ENCODE results near the gene POU2F1. TPM values are rescaled to one million over a fixed set of nuclear protein-coding genes. Genes with fewer than 3 reads are reported as not detected.

Gene POU2F1
- total and polyA plus RNA-seq, 8 donors, result 1.2 to 36.2 (median 7.7) TPM

- peak overlapping the region; percentile 76 to 89 (median 86) for H3K27ac ChIP-seq
- no peaks in the 10 kb centered on the region for H3K36me3 ChIP-seq
- H3K9me3 ChIP-seq, result no peaks in the 10 kb centered on the region
- no peak for TF ChIP-seq CTCF (IDR thresholded peaks at IDR 0.05)
- TF ChIP-seq POLR2AphosphoS5 (IDR thresholded peaks at IDR 0.05), result peak in 1 of 3 donors; percentile 47
- peak overlapping the region; percentile 60 to 77 (median 72) for H3K4me3 ChIP-seq
- WGBS, 5 donors, result 0 to 2% (median 0%) methylated on average over 22 to 85 of the region's 85 CpGs
- H3K27me3 ChIP-seq, result no peaks in the 10 kb centered on the region
- intact Hi-C loops (cut with DNase I; ENCODE audit: low total_unique reads), result no loop called here
- peak; percentile 69 to 87 for DNase-seq
- H3K4me1 ChIP-seq, result peaks cover 4 to 20% (median 16%) of the 10 kb centered on the region in 4 donors
Measured at GRCh38 chr1:167454894-167455785, 234.5 kb downstream of the POU2F1 start.

- Histone ChIP-seq H3K4me1 (peaks cover 4 to 20% (median 16%) of the 10 kb centered on the region in 4 donors), H3K9me3 (no peaks in the 10 kb centered on the region), H3K27me3 (no peaks in the 10 kb centered on the region), H3K36me3 (no peaks in the 10 kb centered on the region), H3K27ac (peak overlapping the region; percentile 76 to 89 (median 86)), H3K4me3 (peak overlapping the region; percentile 60 to 77 (median 72))
- intact Hi-C loops (cut with DNase I; ENCODE audit: low total_unique reads), result no loop called here
- WGBS, 5 donors, result 1 to 3% (median 1%) methylated on average over 7 to 23 of the region's 23 CpGs
- DNase-seq, result peak; percentile 37 to 74
- TF ChIP-seq CTCF (IDR thresholded peaks at IDR 0.05) (no peak), POLR2A (IDR thresholded peaks at IDR 0.05) (no peak), EP300 (IDR thresholded peaks at IDR 0.05) (no peak), POLR2AphosphoS5 (IDR thresholded peaks at IDR 0.05) (no peak)
Measured at GRCh38 chr1:167455786-167456446, 235.2 kb downstream of the POU2F1 start.

- Histone ChIP-seq H3K4me1 (peaks cover 4 to 20% (median 16%) of the 10 kb centered on the region in 4 donors), H3K27me3 (no peaks in the 10 kb centered on the region), H3K27ac (peak overlapping the region in 3 of 5 donors; percentile 79 to 89 (median 88)), H3K4me3 (peak overlapping the region in 1 of 4 donors; percentile 70), H3K9me3 (no peaks in the 10 kb centered on the region), H3K36me3 (no peaks in the 10 kb centered on the region)
- intact Hi-C loops (cut with DNase I; ENCODE audit: low total_unique reads), result no loop called here
- WGBS, 5 donors, result 86 to 91% (median 87%) methylated on average over 5 of the region's 5 CpGs
- TF ChIP-seq EP300 (IDR thresholded peaks at IDR 0.05) (no peak), POLR2AphosphoS5 (IDR thresholded peaks at IDR 0.05) (no peak), CTCF (IDR thresholded peaks at IDR 0.05) (no peak), POLR2A (IDR thresholded peaks at IDR 0.05) (no peak)
- DNase-seq, result no peak
Measured at GRCh38 chr1:167456524-167456923, 235.8 kb downstream of the POU2F1 start.

- WGBS, 5 donors, result 72 to 91% (median 87%) methylated on average over 8 of the region's 8 CpGs
- no peaks in the 10 kb centered on the region for H3K9me3 ChIP-seq
- DNase-seq, result no peak
- peaks cover 4 to 20% (median 16%) of the 10 kb centered on the region in 4 donors for H3K4me1 ChIP-seq
- H3K27me3 ChIP-seq, result no peaks in the 10 kb centered on the region
- H3K36me3 ChIP-seq, result no peaks in the 10 kb centered on the region
- H3K27ac ChIP-seq, result peak overlapping the region in 2 of 5 donors; percentile 79 to 88
- TF ChIP-seq EP300 (IDR thresholded peaks at IDR 0.05) (no peak), POLR2AphosphoS5 (IDR thresholded peaks at IDR 0.05) (no peak), CTCF (IDR thresholded peaks at IDR 0.05) (no peak), POLR2A (IDR thresholded peaks at IDR 0.05) (no peak)
- intact Hi-C loops (cut with DNase I; ENCODE audit: low total_unique reads), result no loop called here
- no peak overlapping the region for H3K4me3 ChIP-seq
Measured at GRCh38 chr1:167456926-167457325, 236.2 kb downstream of the POU2F1 start.

Measured in stomach (tissue), 9 donors.